GM19468 (cell line): Measurements from ENCODE around the gene SEC22A.
A peak's percentile ranks its signal among the peaks of the same experiment; 100 is the strongest.

Experiments used
- ATAC-seq: cut with Tn5 transposase; IDR thresholded peaks from one replicate; pipeline ENCODE4 v1.9.1; 2021; ENCODE audit warnings: mild to moderate bottlenecking, moderate library complexity, moderate number of reproducible peaks; ENCODE audit not compliant: unreplicated experiment; ENCODE audit errors: extremely low read depth

Gene SEC22A

GRCh38 chr3:123201557-123202427 is at the start of gene SEC22A:
Gene SEC22A (plus strand): TSS chr3:123201943. CDS start chr3:123209218, 7,275 bp downstream.
- peak; percentile 87 for ATAC-seq

- no peak for ATAC-seq
Measured at GRCh38 chr3:123152687-123153086, 49.1 kb upstream of the SEC22A start.

- ATAC-seq: no peak
Measured at GRCh38 chr3:123153125-123154019, 48.4 kb upstream of the SEC22A start.

- ATAC-seq: no peak
Measured at GRCh38 chr3:123154020-123154985, 47.4 kb upstream of the SEC22A start.

GRCh38 chr3:123155471-123156011 is 46.2 kb upstream of the SEC22A start:
- ATAC-seq: no peak

- no peak for ATAC-seq
Measured at GRCh38 chr3:123156276-123156995, 45.3 kb upstream of the SEC22A start.

- no peak for ATAC-seq
Measured at GRCh38 chr3:123157209-123157597, 44.5 kb upstream of the SEC22A start.

- no peak for ATAC-seq
Measured at GRCh38 chr3:123157598-123158287, 44.0 kb upstream of the SEC22A start.

GRCh38 chr3:123158330-123158729 is 43.4 kb upstream of the SEC22A start:
- no peak for ATAC-seq

- ATAC-seq: no peak
Measured at GRCh38 chr3:123158899-123159390, 42.8 kb upstream of the SEC22A start.

GRCh38 chr3:123159926-123160635 is 41.7 kb upstream of the SEC22A start:
- no peak for ATAC-seq

- no peak for ATAC-seq
Measured at GRCh38 chr3:123161167-123161566, 40.6 kb upstream of the SEC22A start.

- no peak for ATAC-seq
Measured at GRCh38 chr3:123163141-123163540, 38.6 kb upstream of the SEC22A start.

- no peak for ATAC-seq
Measured at GRCh38 chr3:123165163-123165562, 36.6 kb upstream of the SEC22A start.

- no peak for ATAC-seq
Measured at GRCh38 chr3:123167686-123168085, 34.1 kb upstream of the SEC22A start.

GRCh38 chr3:123168122-123168521 is 33.6 kb upstream of the SEC22A start:
- no peak for ATAC-seq

GRCh38 chr3:123168605-123169004 is 33.1 kb upstream of the SEC22A start:
- ATAC-seq: no peak

GRCh38 chr3:123169492-123169929 is 32.2 kb upstream of the SEC22A start:
- no peak for ATAC-seq
